ENCODE results near the gene EOLA2. TPM values are rescaled to one million over a fixed set of nuclear protein-coding genes. Genes with fewer than 3 reads are reported as not detected.

EOLA2 gene
- total and polyA plus RNA-seq, 9 of the 15 experiments (the other 6 are each of a cell fraction or from before 2014, with no cell fraction given): 27.7 to 61.5 (median 44.3) TPM

GRCh38 chrX:149939905-149940673 is 1.8 kb upstream of the EOLA2 start (continued):
- TF ChIP-seq, protein P1, sequence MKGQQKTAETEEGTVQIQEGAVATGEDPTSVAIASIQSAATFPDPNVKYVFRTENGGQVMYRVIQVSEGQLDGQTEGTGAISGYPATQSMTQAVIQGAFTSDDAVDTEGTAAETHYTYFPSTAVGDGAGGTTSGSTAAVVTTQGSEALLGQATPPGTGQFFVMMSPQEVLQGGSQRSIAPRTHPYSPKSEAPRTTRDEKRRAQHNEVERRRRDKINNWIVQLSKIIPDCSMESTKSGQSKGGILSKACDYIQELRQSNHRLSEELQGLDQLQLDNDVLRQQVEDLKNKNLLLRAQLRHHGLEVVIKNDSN (CRISPR knock-in tag; IDR thresholded peaks at IDR 0.05): no peak
- TF ChIP-seq, protein P2, sequence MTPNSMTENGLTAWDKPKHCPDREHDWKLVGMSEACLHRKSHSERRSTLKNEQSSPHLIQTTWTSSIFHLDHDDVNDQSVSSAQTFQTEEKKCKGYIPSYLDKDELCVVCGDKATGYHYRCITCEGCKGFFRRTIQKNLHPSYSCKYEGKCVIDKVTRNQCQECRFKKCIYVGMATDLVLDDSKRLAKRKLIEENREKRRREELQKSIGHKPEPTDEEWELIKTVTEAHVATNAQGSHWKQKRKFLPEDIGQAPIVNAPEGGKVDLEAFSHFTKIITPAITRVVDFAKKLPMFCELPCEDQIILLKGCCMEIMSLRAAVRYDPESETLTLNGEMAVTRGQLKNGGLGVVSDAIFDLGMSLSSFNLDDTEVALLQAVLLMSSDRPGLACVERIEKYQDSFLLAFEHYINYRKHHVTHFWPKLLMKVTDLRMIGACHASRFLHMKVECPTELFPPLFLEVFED (CRISPR knock-in tag; conservative IDR thresholded peaks at IDR 0.05): peak; percentile 86
- TF ChIP-seq POLR3G (IDR thresholded peaks at IDR 0.05; ENCODE audit: extremely low read depth, insufficient read length, insufficient replicate concordance): no peak
- no peak for TF ChIP-seq NR2C2 (CRISPR knock-in tag; IDR thresholded peaks at IDR 0.05)
- TF ChIP-seq NR2C2 (tag; IDR thresholded peaks at IDR 0.05): no peak
- peak; percentile 71; the same call in 1 of the 2 replicates for TF ChIP-seq GABPB1 (CRISPR knock-in tag; IDR thresholded peaks at IDR 0.05)
- TF ChIP-seq DIDO1 (tag; IDR thresholded peaks at IDR 0.05; ENCODE audit: low read depth): no peak
- TF ChIP-seq OTX1 (CRISPR knock-in tag; IDR thresholded peaks at IDR 0.05): peak; percentile 95
- no peak for TF ChIP-seq TBL1XR1 (IDR thresholded peaks at IDR 0.05; ENCODE audit: low read length in 2 of 2)
- TF ChIP-seq SAP30 (IDR thresholded peaks at IDR 0.05; ENCODE audit: borderline replicate concordance, insufficient read depth, low read depth, low read length, poor library complexity, severe bottlenecking): no peak
- 0 out of 2 replicates have a peak, but pooled peaks have one; percentile 50 for TF ChIP-seq MIER1 (IDR thresholded peaks at IDR 0.05; ENCODE audit: low read depth)
- no peak for TF ChIP-seq CBX8 (IDR thresholded peaks at IDR 0.05; ENCODE audit: borderline replicate concordance, extremely low read depth, low read depth, low read length, poor library complexity, severe bottlenecking)
- no peak for TF ChIP-seq SMARCC2 (IDR thresholded peaks at IDR 0.05; ENCODE audit: low read depth)
- no peak for TF ChIP-seq SMARCA4 (IDR thresholded peaks at IDR 0.05)
- TF ChIP-seq SLC30A9 (CRISPR knock-in tag; IDR thresholded peaks at IDR 0.05): no peak
- TF ChIP-seq, protein P3, sequence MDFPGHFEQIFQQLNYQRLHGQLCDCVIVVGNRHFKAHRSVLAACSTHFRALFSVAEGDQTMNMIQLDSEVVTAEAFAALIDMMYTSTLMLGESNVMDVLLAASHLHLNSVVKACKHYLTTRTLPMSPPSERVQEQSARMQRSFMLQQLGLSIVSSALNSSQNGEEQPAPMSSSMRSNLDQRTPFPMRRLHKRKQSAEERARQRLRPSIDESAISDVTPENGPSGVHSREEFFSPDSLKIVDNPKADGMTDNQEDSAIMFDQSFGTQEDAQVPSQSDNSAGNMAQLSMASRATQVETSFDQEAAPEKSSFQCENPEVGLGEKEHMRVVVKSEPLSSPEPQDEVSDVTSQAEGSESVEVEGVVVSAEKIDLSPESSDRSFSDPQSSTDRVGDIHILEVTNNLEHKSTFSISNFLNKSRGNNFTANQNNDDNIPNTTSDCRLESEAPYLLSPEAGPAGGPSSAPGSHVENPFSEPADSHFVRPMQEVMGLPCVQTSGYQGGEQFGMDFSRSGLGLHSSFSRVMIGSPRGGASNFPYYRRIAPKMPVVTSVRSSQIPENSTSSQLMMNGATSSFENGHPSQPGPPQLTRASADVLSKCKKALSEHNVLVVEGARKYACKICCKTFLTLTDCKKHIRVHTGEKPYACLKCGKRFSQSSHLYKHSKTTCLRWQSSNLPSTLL (IDR thresholded peaks at IDR 0.05): peak; percentile 58; the same call in 1 of the 2 replicates
- TF ChIP-seq TAF1 (IDR thresholded peaks at IDR 0.05; ENCODE audit: control insufficient read depth, extremely low read depth, insufficient read depth, low read length, severe bottlenecking): no peak
- no peak for TF ChIP-seq THAP7 (CRISPR knock-in tag; IDR thresholded peaks at IDR 0.05)
- TF ChIP-seq NFXL1 (CRISPR knock-in tag; IDR thresholded peaks at IDR 0.05): no peak
- TF ChIP-seq FOXK2 (conservative IDR thresholded peaks at IDR 0.05 in 1 of 2, IDR thresholded peaks at IDR 0.05 in 1 of 2; ENCODE audit: low read depth in 2 of 2): peak in 1 of 2 experiments; percentile 47; a peak in 1 of 4 replicates
- no peak for TF ChIP-seq TCF15 (CRISPR knock-in tag; IDR thresholded peaks at IDR 0.05)
- TF ChIP-seq SREBF2 (CRISPR knock-in tag; IDR thresholded peaks at IDR 0.05): no peak

All from K562 (cell line).